Heart left ventricle (tissue), 13 donors: ENCODE results near the gene HNF1B.

ENCODE experiments used
- CTCF ChIP-seq, 12 donors: fragments of 200-600 bp; sonication (generic) in 4 of 12; IDR thresholded peaks; one replicate each; pipeline versions ENCODE4 v1.5.0 to v1.8.0; 2018 to 2022; ENCODE audit warnings: antibody characterized with exemption in 12 of 12, mild to moderate bottlenecking in 5 of 12
- POLR2A ChIP-seq, 2 donors: fragments of 450-650 bp; IDR thresholded peaks; one replicate each; pipeline ENCODE4 v1.6.1; 2017; ENCODE audit warnings: antibody characterized with exemption in 2 of 2, mild to moderate bottlenecking in 2 of 2, moderate library complexity in 2 of 2
- donor health status: ischemic (EF 13 %, LVEDD 7.1; RV severe dilation, severe dysfunction).
- donor health status: DM: no; HTN: yes; CAD: no.
- donor health status: DM: no; HTN: no; CAD: no.
- donor health status: ischemic (EF 25% LVEDD 6.9; RV normal size, moderate dysfunction).
- donor health status: ischemic (EF 25% LVEDD 5.7; RV mildly dilated, moderate dysfunction).
- donor health status: ischemic (EF 35%, LVEDD 5.7; RV mildly dilated, moderate dysfunction).
- donor health status: nonischemic (EF 11% LVEDD 7.7; RV severe dilation, severe dysfunction).
- donor health status: DM: yes; HTN: yes; CAD: no.
- donor health status: PGD.
- donor health status: ischemic (EF 29% LVEDD 5.4; RV normal size, mild dysfunction).
- donor health status: nonischemic (EF 23%, LVEDD 6.1; RV moderate dilation, normal function).

DNA sequence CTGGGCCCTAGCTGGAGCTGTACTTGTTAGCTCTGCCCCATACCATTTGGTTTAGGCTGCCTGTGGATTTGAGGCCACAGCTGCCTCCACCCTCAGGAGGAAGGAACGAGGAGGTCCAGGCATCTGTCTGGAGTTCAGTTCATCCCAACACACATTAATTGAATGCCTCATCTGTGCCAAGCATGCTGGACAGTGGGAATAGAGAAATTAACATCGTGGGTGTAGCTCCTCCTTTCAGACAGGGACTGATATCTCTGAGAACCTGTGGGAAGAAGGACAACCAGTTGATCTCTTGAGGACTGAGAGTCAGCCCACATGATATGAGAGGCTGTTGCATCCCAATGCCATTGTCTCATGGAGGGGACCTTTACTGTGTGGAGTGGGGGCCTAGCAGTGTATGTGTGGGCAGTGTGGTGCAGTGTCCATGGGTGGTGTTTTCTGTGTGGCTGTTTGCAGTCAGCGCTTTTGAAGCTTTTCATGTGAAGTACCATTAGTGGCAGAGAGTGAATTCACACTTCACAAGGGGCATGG, 72.2 kb downstream of the HNF1B start:
- TF ChIP-seq POLR2A (IDR thresholded peaks at IDR 0.05) (no peak), CTCF (IDR thresholded peaks at IDR 0.05) (no peak)
